HepG2 (cell line): ENCODE results near the gene PLIN3. TPM values are rescaled to one million over a fixed set of nuclear protein-coding genes. Genes with fewer than 3 reads are reported as not detected.
A peak's percentile ranks its signal among the peaks of the same experiment; 100 is the strongest.

Experiments
- AHDC1 ChIP-seq: sonication (generic); formaldehyde crosslinking; IDR thresholded peaks from 2 replicates; pipeline ENCODE4 v1.5.1; 2020; ENCODE audit warnings: mild to moderate bottlenecking, missing genetic modification reagents, borderline replicate concordance
- BRD4 ChIP-seq: sonication (generic); formaldehyde crosslinking; IDR thresholded peaks from 2 replicates; pipeline ENCODE4 v1.4.0; 2020; ENCODE audit warnings: missing genetic modification reagents
- E2F5 ChIP-seq: sonication (generic); formaldehyde crosslinking; conservative IDR thresholded peaks from 2 replicates; pipeline ENCODE4 v1.4.0; 2020; ENCODE audit warnings: missing genetic modification reagents
- GATA4 ChIP-seq: sonication (generic); IDR thresholded peaks from 2 replicates; pipeline ENCODE4 v1.6.1; 2016; ENCODE audit warnings: antibody characterized with exemption, low read depth, borderline replicate concordance
- KLF6 ChIP-seq: IDR thresholded peaks from 2 replicates; pipeline ENCODE4 v1.8.0; 2016; ENCODE audit warnings: missing biosample characterization, missing genetic modification reagents
- MTERF4 ChIP-seq: sonication (generic); formaldehyde crosslinking; IDR thresholded peaks from 2 replicates; pipeline ENCODE4 v1.8.0; 2023; ENCODE audit warnings: mild to moderate bottlenecking, missing genetic modification reagents
- MZF1 ChIP-seq: sonication (generic); formaldehyde crosslinking; IDR thresholded peaks from 2 replicates; pipeline ENCODE4 v1.8.1; 2023; ENCODE audit warnings: mild to moderate bottlenecking, missing genetic modification reagents, borderline replicate concordance
- PCBP1 ChIP-seq: fragments of 200-400 bp; formaldehyde crosslinking; IDR thresholded peaks from 2 replicates; pipeline ENCODE4 v1.6.1; 2017; ENCODE audit warnings: mild to moderate bottlenecking, low read depth, low read length, borderline replicate concordance
- PHF8 ChIP-seq: sonication (generic); formaldehyde crosslinking; IDR thresholded peaks from 2 replicates; pipeline ENCODE4 v1.5.0; 2020; ENCODE audit warnings: missing genetic modification reagents
- REL ChIP-seq: sonication (generic); formaldehyde crosslinking; conservative IDR thresholded peaks from 2 replicates; pipeline ENCODE4 v1.8.0; 2022; ENCODE audit warnings: mild to moderate bottlenecking, missing genetic modification reagents, moderate library complexity
- TERF1 ChIP-seq: sonication (generic); formaldehyde crosslinking; IDR thresholded peaks from 2 replicates; pipeline ENCODE4 v1.8.0; 2022; ENCODE audit warnings: mild to moderate bottlenecking, missing genetic modification reagents, moderate library complexity
- THAP7 ChIP-seq: sonication (generic); formaldehyde crosslinking; IDR thresholded peaks from 2 replicates; pipeline ENCODE4 v1.8.1; 2023; ENCODE audit warnings: mild to moderate bottlenecking, missing genetic modification reagents
- ZBTB7A ChIP-seq: sonication (generic); formaldehyde crosslinking; IDR thresholded peaks from 2 replicates; pipeline ENCODE4 v1.8.0; 2022; ENCODE audit warnings: mild to moderate bottlenecking, missing genetic modification reagents
- ZEB1 ChIP-seq: IDR thresholded peaks from 2 replicates; pipeline ENCODE4 v1.6.1; 2012; ENCODE audit warnings: mild to moderate bottlenecking, low read depth, inconsistent platforms; ENCODE audit not compliant: insufficient replicate concordance
- ZFP36 ChIP-seq: fragments of 150-350 bp; IDR thresholded peaks from 2 replicates; pipeline ENCODE4 v1.6.1; 2018; ENCODE audit warnings: borderline replicate concordance, low read length, low read depth; ENCODE audit not compliant: partially characterized antibody
- ZNF331 ChIP-seq: sonication (generic); formaldehyde crosslinking; IDR thresholded peaks from 2 replicates; pipeline ENCODE4 v1.4.0; 2020; ENCODE audit warnings: missing genetic modification reagents
- ZNF607 ChIP-seq: sonication (generic); formaldehyde crosslinking; IDR thresholded peaks from 2 replicates; pipeline ENCODE4 v1.5.1; 2020; ENCODE audit warnings: missing genetic modification reagents, mild to moderate bottlenecking, borderline replicate concordance
- ZNF703 ChIP-seq: sonication (generic); formaldehyde crosslinking; IDR thresholded peaks from 2 replicates; pipeline ENCODE4 v1.5.1; 2020; ENCODE audit warnings: missing genetic modification reagents, mild to moderate bottlenecking, moderate library complexity, borderline replicate concordance
- polyA plus RNA-seq, 8 experiments: library from polyadenylated mRNA; depleted of rRNA in 3 of 8; stranded (reverse) in 7 of 8; unstranded in 1 of 8; fragments of >200 nt; fragmentation: Illumina TruSeq in 4 of 8; extraction: Trizol in 4 of 8; gene quantifications; 2 replicates each; pipeline versions ENCODE4 v1.2.1 to v1.2.3, GENCODE V29; 2011 to 2016; ENCODE audit warnings: low read depth in 4 of 8, missing spikeins in 1 of 8, mixed read lengths in 1 of 8; ENCODE audit not compliant: insufficient read depth in 1 of 8
- total RNA-seq, 5 experiments: library from RNA; depleted of rRNA; stranded (reverse); fragments of >200 nt; fragmentation: Illumina TruSeq; extraction: Trizol; gene quantifications; 2 replicates each; pipeline ENCODE4 v1.2.3, GENCODE V29; 2016; ENCODE audit warnings: low read depth in 1 of 5

Gene PLIN3
- total and polyA plus RNA-seq, 2 of the 13 experiments (the other 11 are each of a cell fraction or from before 2014, with no cell fraction given) = 49.3 to 57.9 TPM

- TF ChIP-seq AHDC1 (CRISPR knock-in tag) (peak; percentile 79), E2F5 (CRISPR knock-in tag) (no peak), PCBP1 (0 out of 2 replicates have a peak, but pooled peaks have one; percentile 54), BRD4 (CRISPR knock-in tag) (peak; percentile 75; the same call in 1 of the 2 replicates), MZF1 (CRISPR knock-in tag) (peak; percentile 90; the same call in 1 of the 2 replicates), TERF1 (CRISPR knock-in tag) (no peak), ZNF607 (CRISPR knock-in tag) (peak; percentile 74; the same call in 1 of the 2 replicates), GATA4 (peak; percentile 47; the same call in 1 of the 2 replicates), KLF6 (peak; percentile 59; the same call in 1 of the 2 replicates), ZFP36 (no peak), MTERF4 (CRISPR knock-in tag) (peak; percentile 93; the same call in 1 of the 2 replicates), ZEB1 (no peak), PHF8 (CRISPR knock-in tag) (peak; percentile 31; the same call in 1 of the 2 replicates), ZNF703 (CRISPR knock-in tag) (no peak), THAP7 (CRISPR knock-in tag) (peak; percentile 68; the same call in 1 of the 2 replicates), REL (CRISPR knock-in tag) (no peak), ZNF331 (CRISPR knock-in tag) (peak; percentile 87), ZBTB7A (peak; percentile 65)
Observed at GRCh38 chr19:4870025-4870700, 2.7 kb upstream of the PLIN3 start (continued).
